A549 (cell line): ENCODE results near the gene F13B. TPM values are rescaled to one million over a fixed set of nuclear protein-coding genes. Genes with fewer than 3 reads are reported as not detected.

ENCODE experiments used
- ATAC-seq, 2 experiments: fragments of 200-7000 bp in 1 of 2; fragments of >200 bp in 1 of 2; cut with Nextera tagmentation in 1 of 2; cut with Tn5 transposase in 1 of 2; 3 replicates each; pipeline versions ENCODE4 v1.8.0 to v1.9.1; 2018 to 2020; ENCODE audit warnings: mild to moderate bottlenecking in 1 of 2, moderate library complexity in 1 of 2
- CTCF ChIA-PET: fragments of 300-600 bp; sonication (Branson Sonifier 250); formaldehyde crosslinking; extraction: SDS; loops from one replicate; lab custom pipeline; 2021; ENCODE audit warnings: antibody characterized with exemption, inconsistent platforms; lab: Yijun Ruan, JAX
- POLR2A ChIA-PET: fragments of 350-600 bp; formaldehyde crosslinking; extraction: SDS; loops from one replicate; lab custom pipeline; 2021; ENCODE audit warnings: antibody characterized with exemption, inconsistent platforms; lab: Yijun Ruan, JAX
- DNase-seq, 2 experiments: peaks; one replicate each; pipeline versions ENCODE4 v3.0.0 to v3.0.0-alpha.2; 2011 to 2016; ENCODE audit warnings: low read depth in 1 of 2, low spot score in 1 of 2
- FAIRE-seq: peaks from 2 replicates; lab custom pipeline; 2011; peaks lifted over from hg19 to GRCh38; lab: Jason Lieb, UNC
- H3K27ac ChIP-seq, 2 experiments: fragments of >200 bp; sonication (Bioruptor Twin); formaldehyde crosslinking; 3 replicates each; pipeline ENCODE4 v1.5.1; 2016 to 2017
- H3K4me1 ChIP-seq: fragments of >200 bp; sonication (Bioruptor Twin); formaldehyde crosslinking; 3 replicates; pipeline ENCODE4 v1.6.1; 2016
- H3K4me2 ChIP-seq: fragments of >200 bp; sonication (Bioruptor Twin); formaldehyde crosslinking; 3 replicates; pipeline ENCODE4 v1.6.1; 2016
- H3K4me3 ChIP-seq: fragments of >200 bp; sonication (Bioruptor Twin); formaldehyde crosslinking; 3 replicates; pipeline ENCODE4 v1.5.1; 2016
- H3K9me3 ChIP-seq: fragments of >200 bp; sonication (Bioruptor Twin); formaldehyde crosslinking; 3 replicates; pipeline ENCODE4 v1.6.1; 2016
- CBX2 ChIP-seq: fragments of 200-600 bp; sonication (generic); IDR thresholded peaks from 2 replicates; pipeline ENCODE4 v1.6.1; 2016; ENCODE audit warnings: low read depth, mild to moderate bottlenecking, borderline replicate concordance
- CEBPB ChIP-seq, 2 experiments: fragments of >200 bp in 1 of 2; sonication (Bioruptor Twin) in 1 of 2; formaldehyde crosslinking in 1 of 2; IDR thresholded peaks; 2 replicates each; pipeline ENCODE4 v1.6.1; 2012 to 2016
- EHF ChIP-seq: fragments of 250-450 bp; sonication (Bioruptor Pico); IDR thresholded peaks from 2 replicates; pipeline ENCODE4 v1.5.0; 2020; ENCODE audit warnings: mild to moderate bottlenecking
- EP300 ChIP-seq, 2 experiments: fragments of >200 bp; sonication (Bioruptor Twin); formaldehyde crosslinking; IDR thresholded peaks; 2 replicates in 1 of 2; 3 replicates in 1 of 2; pipeline ENCODE4 v1.6.1; 2016 to 2017
- ESRRA ChIP-seq: fragments of 150-350 bp; IDR thresholded peaks from 2 replicates; pipeline ENCODE4 v1.6.1; 2014; ENCODE audit warnings: mild to moderate bottlenecking, low read length, borderline replicate concordance
- FOSL2 ChIP-seq, 2 experiments: fragments of 450-650 bp in 1 of 2; fragments of >200 bp in 1 of 2; sonication (Bioruptor Twin) in 1 of 2; formaldehyde crosslinking; IDR thresholded peaks; 2 replicates each; pipeline versions ENCODE4 v1.5.0 to v1.6.1; 2016 to 2020; ENCODE audit warnings: mild to moderate bottlenecking in 1 of 2, moderate library complexity in 1 of 2
- FOXS1 ChIP-seq: fragments of 250-450 bp; sonication (Bioruptor Pico); IDR thresholded peaks from 2 replicates; pipeline ENCODE4 v1.5.0; 2020; ENCODE audit warnings: mild to moderate bottlenecking, moderate library complexity
- GATA3 ChIP-seq: IDR thresholded peaks from 2 replicates; pipeline ENCODE4 v1.6.1; 2012; ENCODE audit warnings: borderline replicate concordance
- HES2 ChIP-seq: fragments of >200 bp; sonication (Bioruptor Twin); formaldehyde crosslinking; IDR thresholded peaks from 2 replicates; pipeline ENCODE4 v1.6.1; 2016
- HEYL ChIP-seq: fragments of 250-450 bp; sonication (Bioruptor Pico); IDR thresholded peaks from 2 replicates; pipeline ENCODE4 v1.8.0; 2021; ENCODE audit warnings: mild to moderate bottlenecking, moderate library complexity
- HOXB13 ChIP-seq: fragments of 250-450 bp; sonication (Bioruptor Pico); IDR thresholded peaks from 2 replicates; pipeline ENCODE4 v1.5.0; 2020; ENCODE audit warnings: low read depth, mild to moderate bottlenecking, moderate library complexity
- HOXB5 ChIP-seq: fragments of 250-450 bp; sonication (Bioruptor Pico); IDR thresholded peaks from 2 replicates; pipeline ENCODE4 v1.5.0; 2020; ENCODE audit warnings: mild to moderate bottlenecking, moderate library complexity
- JUNB ChIP-seq: fragments of >200 bp; sonication (Bioruptor Twin); formaldehyde crosslinking; IDR thresholded peaks from 2 replicates; pipeline ENCODE4 v1.6.1; 2016
- KDM1A ChIP-seq: fragments of 200-600 bp; sonication (generic); IDR thresholded peaks from 2 replicates; pipeline ENCODE4 v1.6.1; 2016; ENCODE audit warnings: low read depth, mild to moderate bottlenecking
- MAFK ChIP-seq: fragments of 450-650 bp; IDR thresholded peaks from 2 replicates; pipeline ENCODE4 v1.6.1; 2014; ENCODE audit not compliant: partially characterized antibody
- MYC ChIP-seq: IDR thresholded peaks from 2 replicates; pipeline ENCODE4 v1.6.1; 2012; ENCODE audit warnings: mild to moderate bottlenecking, inconsistent platforms, low read length, improper control_type of control experiment, borderline replicate concordance
- NFE2L2 ChIP-seq: fragments of 150-350 bp; conservative IDR thresholded peaks from 2 replicates; pipeline ENCODE4 v1.6.1; 2014; ENCODE audit warnings: low read length
- NPAS2 ChIP-seq: fragments of 250-450 bp; sonication (Bioruptor Pico); IDR thresholded peaks from 2 replicates; pipeline ENCODE4 v1.8.0; 2022; ENCODE audit warnings: mild to moderate bottlenecking, moderate library complexity, borderline replicate concordance
- NR3C1 ChIP-seq: fragments of >200 bp; sonication (Bioruptor Twin); formaldehyde crosslinking; IDR thresholded peaks from 3 replicates; pipeline ENCODE4 v1.6.1; 2017
- POLR2AphosphoS2 ChIP-seq: conservative IDR thresholded peaks from 2 replicates; pipeline ENCODE4 v1.6.1; 2012; ENCODE audit warnings: low read length, improper control_type of control experiment, inconsistent platforms
- REST ChIP-seq: fragments of 200-600 bp; sonication (generic); IDR thresholded peaks from 2 replicates; pipeline ENCODE4 v1.6.1; 2016; ENCODE audit warnings: antibody characterized with exemption, mild to moderate bottlenecking, moderate library complexity
- RFX5 ChIP-seq: fragments of 450-650 bp; IDR thresholded peaks from 2 replicates; pipeline ENCODE4 v1.7.1; 2014; ENCODE audit warnings: antibody characterized with exemption, mild to moderate bottlenecking, moderate library complexity
- SREBF2 ChIP-seq: fragments of 450-650 bp; IDR thresholded peaks from 2 replicates; pipeline ENCODE4 v1.6.1; 2014; ENCODE audit warnings: mild to moderate bottlenecking, moderate library complexity
- TP53 ChIP-seq: fragments of 250-450 bp; sonication (Bioruptor Pico); IDR thresholded peaks from 2 replicates; pipeline ENCODE4 v1.5.0; 2021; ENCODE audit warnings: mild to moderate bottlenecking, moderate library complexity
- ZC3H11A ChIP-seq: fragments of 450-650 bp; IDR thresholded peaks from 2 replicates; pipeline ENCODE4 v1.6.1; 2014; ENCODE audit warnings: antibody characterized with exemption, mild to moderate bottlenecking
- WGBS: methylation state at CpG from one replicate; pipeline ENCODE4 v1.1.6; 2017; ENCODE audit errors: missing lambda C conversion rate; 5-methylcytosine and 5-hydroxymethylcytosine counted together
- polyA plus RNA-seq, 4 experiments: library from polyadenylated mRNA; depleted of rRNA in 3 of 4; stranded (reverse); fragments of >200 nt; fragmentation: RNase III in 1 of 4; extraction: RNeasy Plus Mini Kit Qiagen cat#74134 plus additional on column Dnase treatment in 1 of 4; gene quantifications; 2 replicates in 3 of 4; 3 replicates in 1 of 4; pipeline ENCODE4 v1.2.3, GENCODE V29; 2011 to 2017
- TF ChIP-seq, protein P1 (sequence below): IDR thresholded peaks from 2 replicates; pipeline ENCODE4 v1.6.1; 2012; ENCODE audit warnings: low read depth, borderline replicate concordance
- TF ChIP-seq, protein P2 (sequence below): fragments of 250-450 bp; sonication (Bioruptor Pico); IDR thresholded peaks from 2 replicates; pipeline ENCODE4 v1.5.0; 2021; ENCODE audit warnings: mild to moderate bottlenecking, moderate library complexity, borderline replicate concordance

F13B gene
- polyA plus RNA-seq, 2 of the 4 experiments (the other 2 are of a cell fraction): 0.19 to 0.75 TPM

DNA sequence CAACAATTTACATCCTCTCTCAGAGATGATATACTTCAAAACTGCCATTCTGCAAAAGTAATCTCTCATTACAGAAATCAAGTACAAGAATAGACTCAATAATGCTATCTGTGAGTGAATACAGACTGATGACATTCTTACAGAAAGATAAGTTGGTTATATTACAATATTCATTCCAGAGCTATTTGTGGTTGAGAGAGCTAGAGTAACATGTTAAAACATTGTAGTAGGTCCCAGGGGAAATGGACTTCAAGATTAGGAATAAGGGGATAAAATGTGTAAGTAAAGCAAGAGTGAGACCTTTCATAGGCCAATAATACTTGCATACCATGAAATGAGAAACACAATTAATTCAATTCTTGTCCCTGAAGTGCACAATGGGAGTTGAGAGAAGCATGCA is 1.5 kb downstream of the F13B start:
- TF ChIP-seq POLR2AphosphoS2 (no peak), NFE2L2 (no peak), KDM1A (no peak), EHF (CRISPR knock-in tag) (no peak), GATA3 (no peak), NPAS2 (CRISPR knock-in tag) (no peak), JUNB (no peak), CBX2 (no peak)
- Histone ChIP-seq H3K9me3 (no peaks in the 10 kb centered on the region; the same call in 2 of the 3 replicates), H3K4me1 (peaks cover 15% of the 10 kb centered on the region; the same call in 2 of the 3 replicates), H3K27ac (no peak overlapping the region), H3K4me2 (no peak overlapping the region), H3K4me3 (no peak overlapping the region)
- FAIRE-seq (no peak), ATAC-seq (no peak), DNase-seq (no peak)
- CTCF ChIA-PET: no interaction called here
- POLR2A ChIA-PET: no interaction called here

GRCh38 chr1:197063212-197063611 is 3.8 kb downstream of the F13B start:
- CTCF ChIA-PET: no interaction called here
- Histone ChIP-seq H3K4me2 (no peak overlapping the region), H3K4me1 (peaks cover 15% of the 10 kb centered on the region; the same call in 2 of the 3 replicates), H3K27ac (no peak overlapping the region), H3K9me3 (no peaks in the 10 kb centered on the region; the same call in 2 of the 3 replicates), H3K4me3 (no peak overlapping the region)
- TF ChIP-seq JUNB (no peak), CEBPB (IDR thresholded peaks at IDR 0.05) (no peak), HEYL (CRISPR knock-in tag) (no peak), CBX2 (no peak), SREBF2 (no peak), NR3C1 (no peak), MYC (no peak), EP300 (IDR thresholded peaks at IDR 0.05) (no peak), FOSL2 (IDR thresholded peaks at IDR 0.05) (no peak), FOSL2 (CRISPR knock-in tag; IDR thresholded peaks at IDR 0.05) (no peak), HOXB13 (CRISPR knock-in tag) (no peak), HES2 (no peak), FOXS1 (CRISPR knock-in tag) (no peak), ESRRA (no peak), MAFK (no peak), EHF (CRISPR knock-in tag) (no peak), RFX5 (no peak), ZC3H11A (no peak), HOXB5 (no peak), TP53 (CRISPR knock-in tag) (no peak)
- TF ChIP-seq, protein P1, sequence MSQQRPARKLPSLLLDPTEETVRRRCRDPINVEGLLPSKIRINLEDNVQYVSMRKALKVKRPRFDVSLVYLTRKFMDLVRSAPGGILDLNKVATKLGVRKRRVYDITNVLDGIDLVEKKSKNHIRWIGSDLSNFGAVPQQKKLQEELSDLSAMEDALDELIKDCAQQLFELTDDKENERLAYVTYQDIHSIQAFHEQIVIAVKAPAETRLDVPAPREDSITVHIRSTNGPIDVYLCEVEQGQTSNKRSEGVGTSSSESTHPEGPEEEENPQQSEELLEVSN: no peak
- DNase-seq (no peak), ATAC-seq (no peak), FAIRE-seq (no peak)
- POLR2A ChIA-PET: no interaction called here
- WGBS: 61% methylated on average over 2 of the region's 2 CpGs

- WGBS: 67% methylated on average over 2 of the region's 2 CpGs
- H3K4me3 ChIP-seq: no peak overlapping the region
- H3K4me1 ChIP-seq: peaks cover 14% of the 10 kb centered on the region; the same call in 2 of the 3 replicates
- H3K27ac ChIP-seq: no peak overlapping the region
- FAIRE-seq (no peak), DNase-seq (no peak), ATAC-seq (no peak)
- ChIA-PET CTCF (no interaction called here), POLR2A (no interaction called here)
- no peak for TF ChIP-seq POLR2AphosphoS2
- no peak for TF ChIP-seq REST
- no peak for TF ChIP-seq HES2
- TF ChIP-seq, protein P2, sequence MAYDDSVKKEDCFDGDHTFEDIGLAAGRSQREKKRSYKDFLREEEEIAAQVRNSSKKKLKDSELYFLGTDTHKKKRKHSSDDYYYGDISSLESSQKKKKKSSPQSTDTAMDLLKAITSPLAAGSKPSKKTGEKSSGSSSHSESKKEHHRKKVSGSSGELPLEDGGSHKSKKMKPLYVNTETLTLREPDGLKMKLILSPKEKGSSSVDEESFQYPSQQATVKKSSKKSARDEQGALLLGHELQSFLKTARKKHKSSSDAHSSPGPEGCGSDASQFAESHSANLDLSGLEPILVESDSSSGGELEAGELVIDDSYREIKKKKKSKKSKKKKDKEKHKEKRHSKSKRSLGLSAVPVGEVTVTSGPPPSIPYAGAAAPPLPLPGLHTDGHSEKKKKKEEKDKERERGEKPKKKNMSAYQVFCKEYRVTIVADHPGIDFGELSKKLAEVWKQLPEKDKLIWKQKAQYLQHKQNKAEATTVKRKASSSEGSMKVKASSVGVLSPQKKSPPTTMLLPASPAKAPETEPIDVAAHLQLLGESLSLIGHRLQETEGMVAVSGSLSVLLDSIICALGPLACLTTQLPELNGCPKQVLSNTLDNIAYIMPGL (CRISPR knock-in tag): no peak
- no peak for TF ChIP-seq CBX2
- no peak for TF ChIP-seq ESRRA
- TF ChIP-seq HEYL (CRISPR knock-in tag): no peak
- H3K9me3 ChIP-seq: no peaks in the 10 kb centered on the region
- no peak overlapping the region for H3K4me2 ChIP-seq
These were observed 4.4 kb downstream of the F13B start for GRCh38 chr1:197062692-197063091.
